GM20431 (cell line): ENCODE data around the gene CLC.

Source experiments
- in situ Hi-C: fragments of 300-500 bp; cut with MseI, MboI; formaldehyde crosslinking; loops from one replicate; pipeline ENCODE4 v1.15.0; 2020; ENCODE audit warnings: low sequenced_read_pairs; ENCODE audit not compliant: unreplicated experiment

The CLC gene

DNA sequence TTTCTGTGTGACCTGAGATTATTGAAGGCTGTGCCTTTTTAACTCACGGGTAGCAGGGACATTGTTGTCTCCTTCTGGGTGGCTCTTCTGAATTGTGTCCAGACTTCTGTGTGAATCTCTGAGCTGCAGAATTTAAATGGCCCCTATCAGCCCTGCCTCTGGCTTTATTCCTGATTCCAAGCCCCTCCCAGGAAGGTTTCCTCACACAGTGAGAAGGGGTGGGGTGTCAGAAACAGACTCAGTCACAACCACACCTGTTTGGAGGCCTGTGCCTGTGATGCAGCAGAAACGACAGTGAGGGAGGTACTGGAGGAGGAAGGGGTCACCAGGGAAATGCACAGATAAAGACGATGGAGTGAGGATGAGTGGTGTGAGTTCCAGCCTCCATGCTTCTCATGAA lies at the start of gene CLC:
CLC (minus strand) TSS at position 139 of the 400 bp plus-strand sequence; CDS start at position 62, 77 bp downstream.
- in situ Hi-C loops = no loop called here

DNA sequence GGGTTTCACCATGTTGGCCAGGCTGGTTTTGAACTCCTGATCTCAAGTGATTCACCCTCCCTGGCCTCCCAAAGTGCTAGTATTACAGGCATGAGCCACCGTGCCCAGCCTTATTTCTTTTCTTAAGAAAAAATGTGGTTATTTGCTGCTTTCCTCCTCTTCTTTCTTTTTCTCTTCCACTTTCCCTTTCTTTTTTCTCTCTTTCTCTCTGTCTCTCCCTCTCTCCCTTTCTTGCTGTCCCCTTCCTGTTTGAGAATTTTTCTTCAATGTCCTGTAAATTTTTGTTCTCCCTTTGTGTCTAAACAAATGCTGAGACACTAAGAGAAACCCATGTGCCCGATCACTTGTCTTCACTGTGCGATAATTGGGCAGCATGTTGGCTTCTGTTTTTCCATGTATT lies 43.1 kb upstream of the CLC start:
- in situ Hi-C loops = no loop called here

DNA sequence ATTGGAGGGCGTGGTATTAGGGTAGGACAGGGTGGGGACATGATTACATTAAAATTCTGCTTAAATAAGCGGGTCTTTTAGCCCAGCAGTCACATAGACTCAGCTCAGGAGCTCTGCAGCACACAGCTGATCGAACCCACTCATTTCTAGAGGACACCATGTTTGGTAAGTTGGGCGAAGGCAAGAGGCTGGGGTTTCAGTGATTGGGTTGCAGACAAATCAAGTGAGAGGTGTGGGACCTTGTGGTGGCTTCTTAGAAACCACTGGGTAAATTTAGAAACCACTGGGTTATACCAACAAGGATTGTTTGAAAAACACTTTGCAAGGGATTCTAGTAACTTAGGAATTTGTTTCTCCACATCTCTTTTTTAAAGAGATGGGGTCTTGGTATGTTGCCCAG lies 40.9 kb upstream of the CLC start, which contains the start of gene LEUTX:
LEUTX (plus strand) TSS at position 92 of the 400 bp plus-strand sequence; CDS start at position 159, 67 bp downstream.
- in situ Hi-C loops = no loop called here

DNA sequence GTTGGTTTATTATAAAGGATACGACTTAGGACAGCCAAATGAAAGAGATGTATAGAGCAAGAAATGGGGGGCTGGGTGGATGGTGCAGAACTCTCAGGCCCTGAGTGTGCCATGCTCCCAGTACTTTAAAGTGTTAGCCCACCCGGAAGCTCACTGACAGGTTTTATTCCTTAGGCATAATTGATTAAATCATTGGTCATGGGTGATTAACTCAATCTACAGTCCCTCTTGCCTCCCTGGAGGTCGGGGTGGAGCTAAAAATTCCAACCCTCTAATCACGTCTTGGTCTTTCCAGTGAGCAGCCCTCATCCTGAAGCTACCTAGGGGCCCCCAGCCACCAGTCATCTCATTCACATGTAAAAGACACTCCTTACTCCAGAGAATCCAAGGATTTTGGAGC lies 31.0 kb upstream of the CLC start:
- in situ Hi-C loops = loop anchor here (25.0 kb wide), 1 partner anchor 206 kb away; no protein-coding TSS in a partner anchor

DNA sequence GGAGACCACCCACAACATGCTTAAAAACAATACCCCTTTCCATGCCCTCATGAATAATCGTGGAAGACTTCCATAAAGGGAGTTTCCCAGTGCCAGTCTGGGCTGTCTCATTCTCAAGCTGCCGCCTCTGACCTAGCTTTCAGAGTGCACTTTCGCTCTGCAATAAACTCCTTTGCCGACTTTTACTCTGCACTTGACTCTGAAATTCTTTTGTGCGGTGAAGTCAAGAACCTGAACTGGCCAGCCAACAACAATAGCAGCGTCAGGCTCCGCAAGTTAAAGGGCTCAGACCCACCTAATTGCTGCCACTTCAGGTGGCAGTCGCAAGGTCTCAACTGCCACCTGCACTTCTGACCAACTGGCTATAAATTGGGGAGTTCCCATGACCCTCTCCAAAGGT lies 30.5 kb upstream of the CLC start:
- in situ Hi-C loops = loop anchor here (25.0 kb wide), 1 partner anchor 206 kb away; no protein-coding TSS in a partner anchor

DNA sequence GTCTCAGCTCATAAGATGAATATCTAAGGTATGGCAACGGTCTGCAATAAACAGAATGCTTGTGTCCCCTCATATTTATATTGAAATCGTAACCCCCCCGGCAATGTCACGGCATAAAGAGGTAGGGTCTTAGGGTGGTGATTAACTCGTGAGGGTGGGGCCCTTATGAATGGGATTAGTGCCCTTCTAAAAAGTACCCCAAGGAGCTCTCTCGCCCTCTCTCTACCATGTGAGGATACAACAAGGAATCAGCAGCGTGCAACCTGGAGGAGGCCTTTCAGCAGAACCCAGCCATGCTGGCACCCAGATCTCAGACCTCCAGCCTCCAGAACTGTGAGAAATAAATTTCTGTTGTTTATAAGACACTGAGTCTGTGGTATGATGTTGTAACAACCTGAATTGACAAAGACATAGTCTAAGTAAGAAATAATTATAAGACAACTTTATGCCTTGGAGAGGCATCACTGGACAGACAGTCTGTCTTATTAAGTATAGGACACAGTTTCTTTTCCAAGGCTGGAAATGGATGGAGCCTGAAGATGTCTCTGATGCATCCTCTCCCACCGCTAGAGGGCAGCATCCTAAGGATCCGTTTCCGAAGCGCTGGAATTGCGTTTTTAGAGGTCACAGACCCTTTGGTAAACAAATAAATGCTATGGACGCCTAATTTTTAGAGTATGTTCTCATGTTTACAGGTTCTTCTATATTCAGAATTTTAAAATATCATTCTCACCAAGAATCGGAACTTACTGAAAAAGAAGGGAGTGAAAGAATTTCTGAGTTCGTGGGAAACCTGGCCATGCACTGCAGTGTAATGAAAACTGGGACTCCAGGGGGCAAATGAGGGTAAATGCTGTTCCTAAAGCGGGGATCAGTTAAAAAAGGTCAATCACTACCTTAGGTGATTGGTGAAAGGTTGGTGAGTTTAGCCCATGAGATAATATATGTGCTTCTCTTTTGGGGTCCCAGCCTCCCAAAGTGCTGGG lies 27.6 kb upstream of the CLC start:
- in situ Hi-C loops = loop anchor here (25.0 kb wide), 1 partner anchor 203 kb away; no protein-coding TSS in a partner anchor

DNA sequence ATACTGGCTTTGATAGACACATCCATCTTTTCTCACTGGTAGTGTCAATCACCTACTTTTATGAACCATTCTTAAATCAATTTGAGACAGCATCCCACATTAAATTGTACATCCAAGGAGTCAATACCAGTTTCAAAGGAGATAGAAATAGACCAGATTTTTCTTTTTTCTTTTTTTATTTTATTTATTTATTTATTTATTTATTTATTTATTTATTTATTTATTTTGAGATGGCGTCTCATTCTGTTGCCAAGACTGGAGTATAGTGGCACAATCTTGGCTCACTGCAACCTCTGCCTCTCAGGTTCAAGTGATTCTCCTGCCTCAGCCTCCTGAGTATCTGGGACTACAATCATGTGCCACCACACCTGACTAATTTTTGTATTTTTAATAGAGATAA lies 24.0 kb upstream of the CLC start:
- in situ Hi-C loops = loop anchor here (25.0 kb wide), 1 partner anchor 200 kb away; no protein-coding TSS in a partner anchor

DNA sequence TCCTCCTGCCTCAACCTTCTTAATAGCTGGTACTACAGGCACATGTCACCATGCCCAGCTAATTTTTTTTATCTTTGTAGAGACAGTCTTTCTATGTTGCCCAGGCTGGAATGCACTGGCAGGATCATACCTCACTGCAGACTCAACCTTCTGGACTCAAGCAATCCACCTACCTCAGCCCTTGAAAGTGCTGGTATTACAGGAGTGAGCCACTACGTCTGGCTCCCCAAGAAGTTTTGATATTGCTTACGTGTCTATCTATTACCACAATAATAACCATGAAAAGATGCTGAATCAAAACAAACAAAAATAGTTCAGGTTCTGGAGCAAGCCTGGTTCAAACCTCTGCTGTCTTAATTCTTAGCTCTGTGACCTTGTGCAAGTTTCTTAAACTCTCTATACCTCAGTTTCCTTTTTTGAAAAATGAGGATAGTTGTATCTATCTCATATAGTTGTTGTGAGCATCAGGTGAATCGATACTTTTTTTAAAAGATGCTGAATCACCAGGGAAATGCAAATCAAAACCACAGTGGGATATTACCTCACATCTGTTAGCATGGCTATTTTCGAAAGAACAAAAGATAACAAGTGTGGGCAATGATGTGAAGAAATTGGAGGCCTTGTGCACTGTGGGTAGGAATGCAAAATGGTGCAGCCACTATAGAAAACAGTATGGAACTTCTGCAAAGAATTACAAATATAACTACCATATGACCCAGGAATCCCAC lies 21.8 kb upstream of the CLC start:
- in situ Hi-C loops = loop anchor here (25.0 kb wide), 1 partner anchor 197 kb away; no protein-coding TSS in a partner anchor

DNA sequence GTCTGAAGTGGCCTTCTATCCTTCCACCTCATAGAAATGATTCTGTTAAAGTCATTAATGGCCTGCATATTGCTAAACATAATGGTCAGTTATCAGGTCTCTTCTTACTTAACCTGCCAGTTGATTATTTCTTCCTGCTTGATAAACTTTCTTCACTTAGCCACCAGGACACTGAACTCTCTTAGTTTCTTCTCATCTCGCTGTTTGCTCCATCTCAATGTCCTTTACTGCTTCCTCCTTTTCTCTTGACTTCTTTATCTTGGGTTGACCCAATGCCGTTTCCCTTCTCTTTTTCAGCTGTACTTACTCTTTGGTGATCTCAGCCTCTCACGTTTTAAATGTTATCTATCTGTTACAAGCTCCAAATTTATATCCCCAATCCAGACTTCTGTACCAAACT lies 17.1 kb upstream of the CLC start:
- in situ Hi-C loops = loop anchor here (25.0 kb wide), 1 partner anchor 193 kb away; no protein-coding TSS in a partner anchor

DNA sequence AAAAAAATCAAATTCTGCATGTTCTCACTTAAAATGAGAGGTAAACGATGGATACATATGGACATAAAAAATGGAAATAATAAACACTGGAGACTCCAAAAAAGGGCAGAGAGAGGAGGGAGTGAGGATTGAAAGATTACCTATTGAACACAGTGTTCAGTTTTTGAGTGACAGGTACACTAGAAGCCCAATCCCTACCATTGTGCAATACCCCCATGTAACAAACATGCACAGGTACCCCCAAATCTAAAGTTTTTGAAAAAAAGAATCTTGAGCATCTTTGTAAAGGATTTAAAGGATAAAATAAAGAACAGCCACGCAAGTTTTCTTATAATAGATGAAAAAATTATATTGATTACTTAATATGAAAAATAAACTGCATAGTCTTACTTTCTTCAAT lies 16.7 kb upstream of the CLC start:
- in situ Hi-C loops = loop anchor here (25.0 kb wide), 1 partner anchor 192 kb away; no protein-coding TSS in a partner anchor

DNA sequence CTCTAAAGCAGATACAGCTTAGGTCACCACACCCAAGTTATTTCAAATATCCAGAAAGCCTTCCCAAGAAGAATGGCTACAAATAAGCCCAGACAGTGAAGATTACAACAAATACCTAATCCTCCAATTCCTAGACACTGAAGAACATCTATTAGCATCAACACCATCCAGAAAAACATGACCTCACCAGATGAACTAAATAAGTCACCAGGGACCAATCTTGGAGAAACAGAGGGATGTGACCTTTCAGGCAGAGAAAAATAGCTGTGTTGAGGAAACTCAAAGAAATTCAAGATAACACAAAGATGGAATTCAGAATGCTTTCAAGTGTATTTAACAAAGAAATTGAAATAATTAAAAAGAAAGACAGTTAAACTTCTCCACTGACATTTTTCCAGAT lies 15.0 kb upstream of the CLC start:
- in situ Hi-C loops = loop anchor here (25.0 kb wide), 1 partner anchor 190 kb away; no protein-coding TSS in a partner anchor

DNA sequence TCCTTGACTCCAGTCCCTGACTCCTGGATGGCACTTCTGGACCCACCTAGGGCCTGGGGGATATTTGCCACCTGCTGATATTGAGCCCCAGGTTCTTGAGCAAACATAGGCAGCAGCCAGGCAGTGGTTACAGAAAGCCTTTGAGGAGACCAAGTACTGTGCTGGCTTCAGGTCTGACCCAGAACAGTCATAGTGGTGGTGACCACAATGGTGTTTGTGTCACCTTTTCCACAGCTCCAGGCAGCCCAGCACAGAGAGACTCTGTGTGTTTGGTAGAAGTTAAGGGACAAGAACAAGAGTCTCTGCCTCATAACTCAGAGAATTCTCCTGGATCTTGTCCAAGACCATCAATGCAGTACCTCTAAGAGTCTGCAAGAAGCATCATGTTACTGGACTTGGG lies 14.6 kb upstream of the CLC start:
- in situ Hi-C loops = loop anchor here (25.0 kb wide), 1 partner anchor 190 kb away; no protein-coding TSS in a partner anchor

DNA sequence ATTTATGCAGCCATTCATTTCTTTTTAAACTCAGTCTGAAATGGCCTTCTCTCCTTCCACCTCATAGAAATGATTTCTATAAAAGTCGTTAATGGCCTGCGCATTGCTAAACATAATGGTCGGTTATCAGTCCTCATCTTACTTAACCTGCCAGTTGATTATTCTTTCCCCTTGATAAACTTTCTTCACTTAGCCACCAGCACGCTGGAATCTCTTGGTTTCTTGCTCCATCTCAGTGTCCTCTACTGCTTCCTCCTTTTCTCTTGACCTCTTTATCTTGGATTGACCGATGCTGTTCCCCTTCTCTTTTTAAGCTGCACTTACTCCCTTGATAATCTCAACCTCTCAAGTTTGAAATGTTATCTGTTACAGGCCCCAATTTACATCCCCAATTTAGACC lies 12.2 kb upstream of the CLC start:
- in situ Hi-C loops = loop anchor here (25.0 kb wide), 1 partner anchor 188 kb away; no protein-coding TSS in a partner anchor

DNA sequence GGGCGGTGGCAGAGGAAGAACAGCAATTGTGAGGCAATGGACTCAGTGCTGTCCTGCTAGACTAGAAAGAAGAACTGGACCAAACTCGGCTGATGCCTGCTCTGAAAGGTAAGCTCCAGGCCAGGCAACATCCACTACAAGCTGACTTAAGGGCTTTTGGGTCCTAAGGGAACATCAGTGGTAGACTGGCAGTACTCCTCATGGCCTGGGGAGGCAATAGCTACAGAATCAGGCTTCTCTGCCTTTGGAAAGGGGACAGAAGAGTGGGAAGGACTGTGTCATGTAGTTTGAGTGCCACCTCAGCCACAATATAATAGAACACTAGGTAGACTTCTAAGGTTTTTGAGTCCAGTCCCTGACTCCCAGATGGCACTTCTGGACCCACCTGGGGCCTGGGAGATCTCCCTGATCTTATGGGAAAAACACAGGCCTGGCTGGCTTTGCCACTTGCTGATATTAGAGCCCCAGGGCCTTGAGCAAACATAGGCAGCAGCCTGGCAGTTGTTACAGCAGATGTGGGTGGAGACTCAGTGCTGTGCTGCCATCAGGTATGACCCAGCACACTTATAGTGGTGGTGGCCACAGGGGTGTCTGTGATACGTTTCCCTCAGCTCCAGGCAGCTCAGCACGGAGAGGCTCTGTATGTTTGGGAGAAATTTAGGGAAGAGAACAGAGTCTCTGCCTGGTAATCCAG lies 9.2 kb upstream of the CLC start:
- in situ Hi-C loops = no loop called here

DNA sequence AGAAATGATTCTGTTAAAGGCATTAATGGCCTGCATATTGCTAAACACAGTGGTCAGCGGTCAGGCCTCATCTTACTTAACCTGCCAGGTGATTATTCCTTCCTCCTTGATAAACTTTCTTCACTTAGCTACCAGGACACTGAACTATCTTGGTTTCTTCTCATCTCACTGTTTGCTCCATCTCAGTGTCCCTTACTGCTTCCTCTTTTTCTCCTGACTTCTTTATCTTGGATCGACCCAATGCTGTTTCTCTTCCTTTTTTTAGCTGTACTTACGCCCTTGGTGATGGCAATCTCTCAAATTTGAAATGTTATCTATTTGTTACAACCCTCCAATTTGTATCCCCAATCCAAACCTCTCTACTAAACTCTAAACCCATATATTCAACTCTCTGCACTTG lies 7.8 kb upstream of the CLC start:
- in situ Hi-C loops = no loop called here

DNA sequence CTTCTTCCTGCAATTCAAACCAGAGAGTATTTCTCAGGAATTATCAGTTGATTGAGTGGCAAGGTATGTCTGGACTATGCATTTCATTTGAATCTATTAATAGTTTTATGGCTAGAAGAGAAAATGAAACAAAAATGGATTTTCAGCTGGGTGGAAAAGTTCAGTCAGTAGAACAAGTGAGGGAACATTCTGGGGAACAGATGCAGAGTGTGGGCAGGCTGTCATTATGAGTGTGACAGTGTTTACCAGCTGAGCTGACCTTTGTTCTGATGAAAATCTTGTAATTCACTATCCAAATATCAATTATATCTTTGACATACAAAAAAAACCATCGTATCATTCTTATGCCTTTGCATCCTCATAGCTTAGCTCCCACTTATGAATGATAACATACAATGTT lies 2.6 kb upstream of the CLC start:
- in situ Hi-C loops = no loop called here

DNA sequence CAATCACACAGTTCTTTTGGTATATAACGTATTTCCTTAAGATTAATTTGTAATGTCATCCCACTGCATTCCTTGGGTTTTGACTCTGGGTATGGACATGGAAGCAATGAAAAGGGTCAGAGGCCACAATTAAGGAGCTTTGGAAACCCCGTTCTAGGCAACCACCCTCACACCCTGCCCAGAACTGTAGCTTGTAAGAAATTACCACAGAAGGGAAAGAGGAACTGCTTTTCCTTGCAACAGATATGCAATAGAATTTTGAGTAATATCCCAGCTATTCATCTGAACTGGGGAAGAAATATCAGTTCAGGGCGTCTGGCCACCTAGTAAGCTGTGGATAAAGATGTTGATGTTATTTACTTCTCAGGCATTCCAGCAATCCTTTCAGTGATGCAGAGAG lies 985 bp upstream of the CLC start:
- in situ Hi-C loops = no loop called here

DNA sequence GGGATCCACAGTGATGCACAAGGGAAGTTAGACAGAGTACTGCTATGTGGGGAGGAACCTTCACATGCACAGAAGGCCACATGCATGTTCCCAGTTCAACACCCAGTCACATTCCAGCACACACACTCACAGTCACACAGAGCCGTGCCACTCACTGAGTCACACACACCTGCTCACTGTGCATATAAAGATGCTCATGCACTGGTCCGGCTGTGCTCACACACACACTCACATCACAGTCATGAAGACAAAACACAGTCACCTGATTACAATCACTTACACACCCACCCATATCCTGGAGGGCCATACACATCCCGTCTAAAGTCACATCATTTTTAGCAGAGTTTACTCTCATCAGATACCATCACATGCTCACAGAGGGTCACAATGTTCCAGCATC lies 478 bp downstream of the CLC start:
- in situ Hi-C loops = no loop called here

DNA sequence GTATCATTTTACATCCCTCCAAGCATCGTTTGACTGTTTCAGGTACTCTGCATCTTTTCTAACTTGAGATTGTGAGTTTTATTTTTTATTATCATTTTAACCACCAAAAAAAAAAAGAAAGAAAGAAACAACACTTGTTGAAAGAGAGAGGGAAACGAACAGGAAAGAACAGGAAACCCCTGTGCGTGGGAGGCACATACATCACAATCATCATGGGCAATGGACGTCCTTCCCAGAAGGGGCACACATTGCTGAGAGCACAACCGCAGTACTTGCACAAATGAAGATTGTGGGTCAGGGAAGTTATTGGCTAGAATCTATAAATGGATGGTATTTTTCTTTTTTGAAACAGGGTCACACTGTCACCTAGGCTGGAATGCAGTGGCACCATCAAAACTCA lies 1.7 kb downstream of the CLC start:
- in situ Hi-C loops = no loop called here

DNA sequence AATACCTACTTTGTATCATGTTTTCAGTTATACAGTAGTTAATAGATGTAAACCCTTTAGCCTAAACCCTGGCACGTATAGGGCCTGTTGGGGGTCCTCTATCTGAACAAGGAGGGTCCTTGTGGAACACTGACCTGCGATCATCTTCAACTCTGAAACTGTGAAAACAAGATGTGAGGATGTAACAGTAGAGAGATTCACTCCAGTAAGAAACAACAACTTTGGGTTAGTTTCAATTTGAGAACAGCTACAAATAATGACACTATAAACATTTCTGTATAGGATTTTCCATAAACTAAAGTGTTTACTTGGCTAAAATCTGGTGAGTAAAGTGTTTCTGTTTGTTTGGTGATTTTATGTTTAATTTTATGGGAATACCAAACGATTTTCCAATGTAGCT lies 2.1 kb downstream of the CLC start:
- in situ Hi-C loops = no loop called here
